Fibroblast of the aortic adventitia (primary cell): Measurements from ENCODE around the gene MAPRE2. TPM values are rescaled to one million over a fixed set of nuclear protein-coding genes. Genes with fewer than 3 reads are reported as not detected.

Source experiments
- DNase-seq: peaks from one replicate; pipeline ENCODE4 v3.0.0-alpha.2; 2010; ENCODE audit warnings: low read depth
- H3K4me3 ChIP-seq: 2 replicates; pipeline ENCODE4 v1.5.1; 2011; ENCODE audit warnings: low read depth, mild to moderate bottlenecking, control low read depth, low read length, moderate library complexity
- CTCF ChIP-seq: IDR thresholded peaks from 2 replicates; pipeline ENCODE4 v1.5.1; 2011; ENCODE audit warnings: mild to moderate bottlenecking, low read length, control low read depth, inconsistent platforms; ENCODE audit not compliant: insufficient read depth
- total RNA-seq: library from RNA; depleted of rRNA; stranded (reverse); fragments of >200 nt; gene quantifications from 2 replicates; pipeline ENCODE4 v1.2.3, GENCODE V29; 2012; ENCODE audit warnings: low replicate concordance

Gene MAPRE2
- total RNA-seq, 1 donor, result 44.7 TPM

GRCh38 chr18:35178260-35178659, 137.0 kb downstream of the MAPRE2 start:
- TF ChIP-seq CTCF, result no peak
- H3K4me3 ChIP-seq, result no peak overlapping the region
- peak; percentile 55 for DNase-seq

- no peak overlapping the region for H3K4me3 ChIP-seq
- no peak for DNase-seq
- TF ChIP-seq CTCF, result no peak
These were observed 138.7 kb downstream of the MAPRE2 start for GRCh38 chr18:35179906-35180305.

- no peak overlapping the region for H3K4me3 ChIP-seq
- no peak for DNase-seq
- TF ChIP-seq CTCF, result no peak
These were observed 139.2 kb downstream of the MAPRE2 start for GRCh38 chr18:35180455-35180854.

GRCh38 chr18:35182151-35182550, 140.9 kb downstream of the MAPRE2 start:
- no peak for TF ChIP-seq CTCF
- no peak for DNase-seq
- H3K4me3 ChIP-seq, result no peak overlapping the region

- no peak for DNase-seq
- H3K4me3 ChIP-seq, result no peak overlapping the region
- TF ChIP-seq CTCF, result no peak
These were observed 142.7 kb downstream of the MAPRE2 start for GRCh38 chr18:35183886-35184285.

- DNase-seq, result peak; percentile 11
- TF ChIP-seq CTCF, result no peak
- H3K4me3 ChIP-seq, result no peak overlapping the region
These were observed 144.6 kb downstream of the MAPRE2 start for GRCh38 chr18:35185771-35186170.

- DNase-seq, result no peak
- TF ChIP-seq CTCF, result no peak
- no peak overlapping the region for H3K4me3 ChIP-seq
These were observed 145.2 kb downstream of the MAPRE2 start for GRCh38 chr18:35186291-35187034.
